Activated naive CD4-positive, alpha-beta T cell treated with anti-CD3 and anti-CD28 coated beads for 36 hours (primary cell): ENCODE data around the gene NAA25. TPM values are rescaled to one million over a fixed set of nuclear protein-coding genes. Genes with fewer than 3 reads are reported as not detected.

Source experiments
- CTCF ChIA-PET: fragments of 350-600 bp; sonication (Branson Sonifier 250); formaldehyde crosslinking; loops from one replicate; lab custom pipeline; 2021; ENCODE audit warnings: antibody characterized with exemption; lab: Charles Lee
- DNase-seq: peaks from one replicate; pipeline ENCODE4 v3.0.0-alpha.2; 2020
- H3K27ac Mint-ChIP-seq: one replicate; pipeline ENCODE4 v1.8.0; 2021; ENCODE audit warnings: mild to moderate bottlenecking, mixed read lengths
- H3K27me3 Mint-ChIP-seq: one replicate; pipeline ENCODE4 v1.8.0; 2021; ENCODE audit warnings: low read depth, mixed read lengths
- H3K36me3 Mint-ChIP-seq: one replicate; pipeline ENCODE4 v1.8.0; 2021; ENCODE audit warnings: low read depth, mixed read lengths
- H3K4me1 Mint-ChIP-seq: one replicate; pipeline ENCODE4 v1.8.0; 2021; ENCODE audit warnings: low read depth, mixed read lengths
- H3K4me3 Mint-ChIP-seq: one replicate; pipeline ENCODE4 v1.8.0; 2021; ENCODE audit warnings: mild to moderate bottlenecking, moderate library complexity, mixed read lengths
- H3K9me3 Mint-ChIP-seq: one replicate; pipeline ENCODE4 v1.8.0; 2021; ENCODE audit warnings: mixed read lengths
- intact Hi-C: fragments of 100-400 bp; cut with micrococcal nuclease; formaldehyde crosslinking; loops from one replicate; pipeline ENCODE4 v1.15.1; 2023
- total RNA-seq, 2 experiments: library from RNA; stranded (reverse); gene quantifications; one replicate each; pipeline ENCODE4 v1.2.3, GENCODE V29; 2021

NAA25 gene
- total RNA-seq, result 10 to 100 TPM; 52.4 to 55.7 TPM

DNA sequence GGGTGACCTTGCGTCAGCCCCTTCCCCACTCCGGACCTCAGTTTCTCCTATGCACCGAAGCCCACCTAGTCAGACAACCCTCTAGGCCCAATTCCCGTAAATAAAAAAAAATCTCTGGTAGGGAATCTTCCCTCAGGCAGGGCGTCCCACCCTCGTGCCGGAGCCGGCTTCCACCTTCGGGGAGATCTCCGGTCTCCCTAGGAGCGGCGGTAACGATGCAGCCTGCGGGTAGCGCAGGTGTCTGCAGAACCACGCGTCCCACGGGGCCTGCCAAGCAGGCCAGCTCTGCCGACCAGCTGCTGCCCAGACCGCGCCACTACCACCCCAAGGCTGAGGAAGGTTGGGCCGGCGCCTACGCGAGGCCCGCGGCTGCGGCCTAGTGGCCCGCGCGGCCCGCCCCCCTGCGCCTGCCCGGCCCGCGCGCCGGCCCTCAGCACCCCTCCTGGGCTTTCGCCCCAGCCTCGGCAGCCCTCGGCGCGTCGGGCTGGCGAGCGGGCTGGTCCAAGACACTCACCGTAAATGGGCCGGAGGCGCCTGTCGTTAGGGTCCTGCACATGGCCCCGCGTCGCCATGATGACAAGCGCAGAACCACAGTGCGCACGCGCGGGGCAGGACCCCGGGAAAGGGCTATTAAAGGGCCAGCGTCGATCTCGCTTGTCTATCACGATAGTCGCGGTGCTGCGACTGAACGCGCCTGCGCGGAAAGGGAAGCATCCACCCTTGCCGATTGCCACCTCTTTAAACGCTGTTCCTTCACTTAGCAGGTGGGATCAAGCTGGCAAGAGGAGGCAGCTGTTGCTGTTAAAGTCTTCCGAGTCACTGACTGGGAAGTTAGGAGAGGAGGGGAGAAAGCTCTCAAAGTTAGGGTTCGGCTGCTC, at the start of gene NAA25:
Gene NAA25 (minus strand): TSS at position 582 of the 878 bp plus-strand sequence. CDS start 10 bp downstream, at position 572.
- Mint-ChIP-seq H3K4me3 (peak within 1 kb of the TSS; percentile 96), H3K27me3 (no peaks in the 10 kb centered on the region), H3K4me1 (peaks cover 64% of the 10 kb centered on the region), H3K36me3 (peaks cover 21% of the 10 kb centered on the region), H3K27ac (peak within 1 kb of the TSS; percentile 99), H3K9me3 (no peaks in the 10 kb centered on the region)
- CTCF ChIA-PET, result interaction anchor here (0.9 to 1.6 kb wide), 3 partner anchors 9 to 18 kb away, joined by 3 to 5 read pairs (median 4); no protein-coding TSS in a partner anchor
- intact Hi-C loops, result loop anchor here (1.0 to 5.0 kb wide), 5 partner anchors 17 to 299 kb away; partner anchors contain the start of genes ERP29, RPL6, TMEM116 and TRAFD1
- peak; percentile 87 for DNase-seq

DNA sequence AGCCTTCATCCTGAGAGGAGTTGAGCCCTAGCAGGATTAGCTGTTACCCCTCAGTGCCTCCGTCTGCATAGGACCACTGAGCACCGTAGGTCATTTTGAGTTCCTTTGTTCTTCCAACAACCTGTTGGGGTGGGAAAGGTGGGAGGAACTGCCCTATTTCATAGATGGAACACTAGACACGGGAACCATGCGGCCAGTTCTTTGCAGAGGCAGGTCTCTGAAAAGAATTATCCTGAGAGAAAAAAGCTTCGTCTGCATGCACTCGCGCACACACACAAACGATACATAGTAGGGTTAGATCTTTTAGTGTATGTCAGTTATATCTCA, 45.3 kb upstream of the NAA25 start:
- peaks cover 13% of the 10 kb centered on the region for H3K4me1 Mint-ChIP-seq
- CTCF ChIA-PET, result interaction anchor here (1.3 kb wide), 1 partner anchor 44 kb away, joined by 3 read pairs; no protein-coding TSS in a partner anchor
- H3K27me3 Mint-ChIP-seq, result no peaks in the 10 kb centered on the region
- H3K36me3 Mint-ChIP-seq, result peaks cover 80% of the 10 kb centered on the region
- no peak overlapping the region for H3K27ac Mint-ChIP-seq
- intact Hi-C loops, result no loop called here
- H3K4me3 Mint-ChIP-seq, result no peak overlapping the region
- no peak for DNase-seq
- peaks cover 30% of the 10 kb centered on the region for H3K9me3 Mint-ChIP-seq

GRCh38 chr12:112153181-112153892, 44.8 kb upstream of the NAA25 start:
- no peak overlapping the region for H3K27ac Mint-ChIP-seq

GRCh38 chr12:112151766-112152541, 43.4 kb upstream of the NAA25 start:
- no peak for DNase-seq
- Mint-ChIP-seq H3K36me3 (peaks cover 67% of the 10 kb centered on the region), H3K9me3 (peaks cover 17% of the 10 kb centered on the region), H3K4me3 (no peak overlapping the region), H3K27ac (peak overlapping the region; percentile 38), H3K27me3 (no peaks in the 10 kb centered on the region), H3K4me1 (peaks cover 1% of the 10 kb centered on the region)
- intact Hi-C loops, result no loop called here
- CTCF ChIA-PET, result no interaction called here

More at GRCh38 chr12:112153181-112153892, 44.8 kb upstream of the NAA25 start:
- CTCF ChIA-PET, result interaction anchor here (0.5 to 1.3 kb wide), 2 partner anchors 44 to 234 kb away, joined by 3 read pairs; no protein-coding TSS in a partner anchor
- Mint-ChIP-seq H3K4me3 (no peak overlapping the region), H3K9me3 (peaks cover 27% of the 10 kb centered on the region), H3K36me3 (peaks cover 78% of the 10 kb centered on the region), H3K27me3 (no peaks in the 10 kb centered on the region), H3K4me1 (peaks cover 8% of the 10 kb centered on the region)
- intact Hi-C loops, result no loop called here
- no peak for DNase-seq

DNA sequence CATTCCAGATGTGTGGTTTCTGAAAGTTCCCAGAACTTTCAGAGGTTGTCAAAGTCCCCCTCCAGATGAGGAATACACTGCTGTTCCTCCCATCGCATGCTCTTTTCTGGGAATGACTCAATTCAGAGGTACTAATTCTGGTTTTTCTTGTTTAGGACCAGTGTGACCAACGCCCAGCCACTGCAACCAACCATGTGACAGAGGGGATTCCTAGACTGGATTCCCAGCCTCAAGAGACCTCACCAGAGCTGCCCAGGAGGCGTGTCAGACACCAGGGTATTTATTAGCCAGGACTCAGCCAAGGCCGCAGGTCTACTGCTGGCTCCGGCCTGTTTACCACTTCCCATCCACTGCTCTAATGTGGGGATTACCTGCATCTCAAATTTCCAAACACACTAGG, 41.0 kb upstream of the NAA25 start:
- Mint-ChIP-seq H3K36me3 (peaks cover 61% of the 10 kb centered on the region), H3K27ac (peak overlapping the region; percentile 24), H3K9me3 (peaks cover under 1% of the 10 kb centered on the region), H3K27me3 (no peaks in the 10 kb centered on the region), H3K4me1 (peaks cover 1% of the 10 kb centered on the region), H3K4me3 (no peak overlapping the region)
- intact Hi-C loops, result no loop called here
- no peak for DNase-seq
- CTCF ChIA-PET, result no interaction called here

GRCh38 chr12:112148031-112148513, 39.5 kb upstream of the NAA25 start:
- Mint-ChIP-seq H3K36me3 (peaks cover 57% of the 10 kb centered on the region), H3K4me1 (peaks cover 1% of the 10 kb centered on the region), H3K27ac (peak overlapping the region; percentile 70), H3K27me3 (no peaks in the 10 kb centered on the region), H3K9me3 (no peaks in the 10 kb centered on the region), H3K4me3 (no peak overlapping the region)
- CTCF ChIA-PET, result interaction anchor here (1.1 to 1.2 kb wide), 2 partner anchors 15 to 50 kb away, joined by 3 read pairs; no protein-coding TSS in a partner anchor
- no peak for DNase-seq
- intact Hi-C loops, result no loop called here

GRCh38 chr12:112146123-112146522, 37.5 kb upstream of the NAA25 start:
- Mint-ChIP-seq H3K4me1 (no peaks in the 10 kb centered on the region), H3K36me3 (peaks cover 47% of the 10 kb centered on the region), H3K27ac (peak overlapping the region; percentile 32), H3K27me3 (no peaks in the 10 kb centered on the region), H3K4me3 (no peak overlapping the region), H3K9me3 (no peaks in the 10 kb centered on the region)
- CTCF ChIA-PET, result no interaction called here
- intact Hi-C loops, result no loop called here
- no peak for DNase-seq

- intact Hi-C loops, result no loop called here
These were observed 32.1 kb upstream of the NAA25 start for GRCh38 chr12:112140728-112141127.

GRCh38 chr12:112134731-112135130, 26.1 kb upstream of the NAA25 start:
- intact Hi-C loops, result loop anchor here (5.0 kb wide), 1 partner anchor 142 kb away; no protein-coding TSS in a partner anchor
- CTCF ChIA-PET, result no interaction called here
- H3K36me3 Mint-ChIP-seq, result peaks cover 8% of the 10 kb centered on the region

More at GRCh38 chr12:112140728-112141127, 32.1 kb upstream of the NAA25 start:
- Mint-ChIP-seq H3K36me3 (peaks cover 32% of the 10 kb centered on the region), H3K27me3 (no peaks in the 10 kb centered on the region), H3K4me3 (no peak overlapping the region), H3K27ac (no peak overlapping the region), H3K4me1 (no peaks in the 10 kb centered on the region), H3K9me3 (no peaks in the 10 kb centered on the region)
- DNase-seq, result no peak
- CTCF ChIA-PET, result no interaction called here

GRCh38 chr12:112133418-112133817, 24.8 kb upstream of the NAA25 start:
- Mint-ChIP-seq H3K27ac (no peak overlapping the region), H3K27me3 (no peaks in the 10 kb centered on the region), H3K9me3 (no peaks in the 10 kb centered on the region), H3K4me1 (peaks cover 33% of the 10 kb centered on the region), H3K36me3 (peaks cover 8% of the 10 kb centered on the region), H3K4me3 (no peak overlapping the region)
- DNase-seq, result no peak
- intact Hi-C loops, result loop anchor here (5.0 kb wide), 1 partner anchor 141 kb away; no protein-coding TSS in a partner anchor
- CTCF ChIA-PET, result interaction anchor here (0.6 to 1.4 kb wide), 3 partner anchors 14 to 32 kb away, joined by 3 to 6 read pairs (median 3); no protein-coding TSS in a partner anchor

More at GRCh38 chr12:112134731-112135130, 26.1 kb upstream of the NAA25 start:
- Mint-ChIP-seq H3K27ac (no peak overlapping the region), H3K4me3 (no peak overlapping the region), H3K4me1 (peaks cover 23% of the 10 kb centered on the region), H3K9me3 (no peaks in the 10 kb centered on the region), H3K27me3 (no peaks in the 10 kb centered on the region)
- DNase-seq, result no peak

DNA sequence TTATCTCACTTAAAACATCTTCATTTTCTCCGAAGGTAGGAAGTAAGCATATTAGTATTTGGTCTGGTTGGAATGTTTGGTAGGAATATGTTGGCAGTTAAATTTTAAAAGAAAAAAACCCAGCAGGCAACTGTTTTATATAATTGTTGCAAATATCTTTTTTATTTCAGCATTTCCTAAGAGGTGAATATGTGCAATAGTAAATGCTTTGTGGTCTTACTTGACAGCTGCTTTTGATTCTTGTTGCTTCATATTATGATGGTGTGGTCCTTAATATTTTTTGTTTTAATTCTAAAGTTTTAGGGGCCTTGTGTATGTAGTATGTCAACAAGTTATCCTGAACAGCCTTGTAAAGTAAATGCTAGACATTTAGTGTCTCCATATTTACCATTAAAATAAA, 23.1 kb upstream of the NAA25 start:
- H3K27ac Mint-ChIP-seq, result peak overlapping the region; percentile 88
- H3K4me1 Mint-ChIP-seq, result peaks cover 49% of the 10 kb centered on the region
- CTCF ChIA-PET, result interaction anchor here (0.8 to 1.3 kb wide), 2 partner anchors 26 to 56 kb away, joined by 5 to 6 read pairs; no protein-coding TSS in a partner anchor

More for the DNA sequence above, 23.1 kb upstream of the NAA25 start:
- Mint-ChIP-seq H3K36me3 (peaks cover 10% of the 10 kb centered on the region), H3K4me3 (peak overlapping the region; percentile 34), H3K27me3 (no peaks in the 10 kb centered on the region), H3K9me3 (no peaks in the 10 kb centered on the region)
- intact Hi-C loops, result loop anchor here (2.0 to 5.0 kb wide), 3 partner anchors 27 to 277 kb away; partner anchors contain the start of gene RPL6
- no peak for DNase-seq
